ENCODE results near the gene VPS16.

DNA sequence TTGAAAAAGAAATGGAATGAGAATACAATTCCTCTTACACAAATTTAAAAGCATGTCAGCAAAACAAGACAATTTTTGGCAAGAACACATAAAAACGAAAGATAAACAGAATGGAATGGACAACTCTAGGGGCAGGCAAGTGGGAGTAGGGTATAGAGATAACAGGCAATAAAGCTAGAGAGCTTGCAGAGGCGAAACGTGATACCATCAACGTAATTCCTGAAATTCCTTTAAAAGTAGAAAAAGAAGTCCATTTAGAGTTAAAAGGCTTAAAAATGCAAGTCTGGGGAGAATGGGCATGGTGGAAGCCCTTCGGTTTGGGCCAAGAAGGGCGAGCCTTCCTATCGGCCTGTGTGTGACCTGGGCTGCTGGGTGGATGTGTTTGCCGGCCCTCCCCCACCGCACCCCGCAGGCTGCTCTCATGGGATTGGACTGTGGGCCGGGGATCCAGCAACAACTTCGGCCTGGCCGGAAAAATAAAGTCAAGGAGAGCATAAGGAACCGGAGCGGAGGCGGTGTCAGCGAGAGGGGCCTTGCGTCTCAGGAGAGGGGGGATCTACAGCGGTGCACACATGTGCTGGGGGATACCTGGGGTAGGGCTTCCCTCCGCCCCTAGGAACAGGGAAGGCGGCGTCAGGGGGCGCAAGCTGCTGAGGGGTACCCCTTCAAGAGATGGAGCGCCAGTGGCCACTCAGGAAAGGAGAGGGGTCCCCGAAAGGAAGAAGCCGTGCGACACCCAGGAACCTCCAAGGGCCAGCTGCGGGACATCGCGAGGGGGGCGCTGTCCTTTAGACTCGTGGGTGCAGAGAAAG is 20.3 kb upstream of the VPS16 start:
- TF ChIP-seq MAZ (IDR thresholded peaks at IDR 0.05; ENCODE audit: borderline replicate concordance, low read depth, low read length), result no peak
- TF ChIP-seq, protein P1, sequence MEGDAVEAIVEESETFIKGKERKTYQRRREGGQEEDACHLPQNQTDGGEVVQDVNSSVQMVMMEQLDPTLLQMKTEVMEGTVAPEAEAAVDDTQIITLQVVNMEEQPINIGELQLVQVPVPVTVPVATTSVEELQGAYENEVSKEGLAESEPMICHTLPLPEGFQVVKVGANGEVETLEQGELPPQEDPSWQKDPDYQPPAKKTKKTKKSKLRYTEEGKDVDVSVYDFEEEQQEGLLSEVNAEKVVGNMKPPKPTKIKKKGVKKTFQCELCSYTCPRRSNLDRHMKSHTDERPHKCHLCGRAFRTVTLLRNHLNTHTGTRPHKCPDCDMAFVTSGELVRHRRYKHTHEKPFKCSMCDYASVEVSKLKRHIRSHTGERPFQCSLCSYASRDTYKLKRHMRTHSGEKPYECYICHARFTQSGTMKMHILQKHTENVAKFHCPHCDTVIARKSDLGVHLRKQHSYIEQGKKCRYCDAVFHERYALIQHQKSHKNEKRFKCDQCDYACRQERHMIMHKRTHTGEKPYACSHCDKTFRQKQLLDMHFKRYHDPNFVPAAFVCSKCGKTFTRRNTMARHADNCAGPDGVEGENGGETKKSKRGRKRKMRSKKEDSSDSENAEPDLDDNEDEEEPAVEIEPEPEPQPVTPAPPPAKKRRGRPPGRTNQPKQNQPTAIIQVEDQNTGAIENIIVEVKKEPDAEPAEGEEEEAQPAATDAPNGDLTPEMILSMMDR (IDR thresholded peaks at IDR 0.05), result no peak
- TF ChIP-seq EHMT2 (IDR thresholded peaks at IDR 0.05; ENCODE audit: low read depth), result no peak
- TF ChIP-seq MAX (IDR thresholded peaks at IDR 0.05), result no peak
- TF ChIP-seq NFE2L2 (conservative IDR thresholded peaks at IDR 0.05; ENCODE audit: low read length), result no peak
- no peak for TF ChIP-seq RNF2 (IDR thresholded peaks at IDR 0.05; ENCODE audit: borderline replicate concordance, low read depth)
- TF ChIP-seq JUN (IDR thresholded peaks at IDR 0.05), result no peak
- no peak for TF ChIP-seq REST (IDR thresholded peaks at IDR 0.05)
- no peak for TF ChIP-seq JUNB (IDR thresholded peaks at IDR 0.05)
- TF ChIP-seq ESRRA (IDR thresholded peaks at IDR 0.05; ENCODE audit: borderline replicate concordance, low read length), result no peak
- no peak for TF ChIP-seq EP300 (IDR thresholded peaks at IDR 0.05)
- TF ChIP-seq, protein P2, sequence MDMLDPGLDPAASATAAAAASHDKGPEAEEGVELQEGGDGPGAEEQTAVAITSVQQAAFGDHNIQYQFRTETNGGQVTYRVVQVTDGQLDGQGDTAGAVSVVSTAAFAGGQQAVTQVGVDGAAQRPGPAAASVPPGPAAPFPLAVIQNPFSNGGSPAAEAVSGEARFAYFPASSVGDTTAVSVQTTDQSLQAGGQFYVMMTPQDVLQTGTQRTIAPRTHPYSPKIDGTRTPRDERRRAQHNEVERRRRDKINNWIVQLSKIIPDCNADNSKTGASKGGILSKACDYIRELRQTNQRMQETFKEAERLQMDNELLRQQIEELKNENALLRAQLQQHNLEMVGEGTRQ (IDR thresholded peaks at IDR 0.05), result no peak

Measured in A549 (cell line).